Endothelial cell of hepatic sinusoid (primary cell): ENCODE measurements around the gene ARX.

Experiments used
- in situ Hi-C: cut with HindIII; loops from 2 replicates; pipeline ENCODE4 v1.10.0; 2017; ENCODE audit warnings: low sequenced_read_pairs

Gene ARX

GRCh38 chrX:25017667-25018247 is 2.0 kb upstream of the ARX start:
- in situ Hi-C loops: no loop called here

GRCh38 chrX:25016938-25017598 is 1.3 kb upstream of the ARX start:
- in situ Hi-C loops: no loop called here

GRCh38 chrX:25016361-25016671 is 551 bp upstream of the ARX start:
- in situ Hi-C loops: no loop called here

GRCh38 chrX:25014366-25014838 is 1.4 kb downstream of the ARX start:
- in situ Hi-C loops: no loop called here

GRCh38 chrX:25013632-25014365 is 2.0 kb downstream of the ARX start:
- in situ Hi-C loops: no loop called here

GRCh38 chrX:25012793-25013631 is 2.8 kb downstream of the ARX start:
- in situ Hi-C loops: no loop called here

GRCh38 chrX:25012433-25012735 is 3.4 kb downstream of the ARX start:
- in situ Hi-C loops: no loop called here

GRCh38 chrX:25011589-25012432 is 4.0 kb downstream of the ARX start:
- in situ Hi-C loops: no loop called here

GRCh38 chrX:25010784-25011588 is 4.8 kb downstream of the ARX start:
- in situ Hi-C loops: no loop called here

GRCh38 chrX:25009407-25009806 is 6.4 kb downstream of the ARX start:
- in situ Hi-C loops: no loop called here

- in situ Hi-C loops: no loop called here
Measured at GRCh38 chrX:25007059-25008053, 8.4 kb downstream of the ARX start.

- in situ Hi-C loops: no loop called here
Measured at GRCh38 chrX:25006586-25007058, 9.1 kb downstream of the ARX start.

- in situ Hi-C loops: no loop called here
Measured at GRCh38 chrX:25005382-25006185, 10.2 kb downstream of the ARX start.

- in situ Hi-C loops: no loop called here
Measured at GRCh38 chrX:25005034-25005381, 10.8 kb downstream of the ARX start.

- in situ Hi-C loops: no loop called here
Measured at GRCh38 chrX:25004485-25005032, 11.2 kb downstream of the ARX start.

GRCh38 chrX:25004040-25004439 is 11.7 kb downstream of the ARX start:
- in situ Hi-C loops: no loop called here

GRCh38 chrX:25003066-25003849 is 12.5 kb downstream of the ARX start:
- in situ Hi-C loops: no loop called here
